ENCODE data around the gene ARMC2.

DNA sequence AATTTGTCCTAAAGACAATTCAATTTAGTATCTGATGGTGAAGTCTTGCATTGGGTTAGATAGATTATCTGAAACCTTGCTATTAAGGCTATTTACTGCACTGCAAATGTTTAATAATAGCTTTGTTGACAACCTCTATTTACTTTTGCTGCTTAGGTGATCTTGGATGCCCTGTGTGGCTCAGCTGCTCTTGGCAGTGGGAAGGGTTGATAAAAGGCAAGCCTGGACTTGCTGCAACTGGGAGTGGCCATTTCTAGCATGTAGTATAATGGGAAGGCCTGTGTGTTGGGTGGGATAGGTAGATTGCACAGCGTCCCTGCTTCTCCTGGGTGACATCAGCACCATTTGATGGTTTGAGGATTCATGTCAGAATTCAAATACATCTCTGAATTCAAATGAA is 49.1 kb downstream of the ARMC2 start:
- TF ChIP-seq, protein P1, sequence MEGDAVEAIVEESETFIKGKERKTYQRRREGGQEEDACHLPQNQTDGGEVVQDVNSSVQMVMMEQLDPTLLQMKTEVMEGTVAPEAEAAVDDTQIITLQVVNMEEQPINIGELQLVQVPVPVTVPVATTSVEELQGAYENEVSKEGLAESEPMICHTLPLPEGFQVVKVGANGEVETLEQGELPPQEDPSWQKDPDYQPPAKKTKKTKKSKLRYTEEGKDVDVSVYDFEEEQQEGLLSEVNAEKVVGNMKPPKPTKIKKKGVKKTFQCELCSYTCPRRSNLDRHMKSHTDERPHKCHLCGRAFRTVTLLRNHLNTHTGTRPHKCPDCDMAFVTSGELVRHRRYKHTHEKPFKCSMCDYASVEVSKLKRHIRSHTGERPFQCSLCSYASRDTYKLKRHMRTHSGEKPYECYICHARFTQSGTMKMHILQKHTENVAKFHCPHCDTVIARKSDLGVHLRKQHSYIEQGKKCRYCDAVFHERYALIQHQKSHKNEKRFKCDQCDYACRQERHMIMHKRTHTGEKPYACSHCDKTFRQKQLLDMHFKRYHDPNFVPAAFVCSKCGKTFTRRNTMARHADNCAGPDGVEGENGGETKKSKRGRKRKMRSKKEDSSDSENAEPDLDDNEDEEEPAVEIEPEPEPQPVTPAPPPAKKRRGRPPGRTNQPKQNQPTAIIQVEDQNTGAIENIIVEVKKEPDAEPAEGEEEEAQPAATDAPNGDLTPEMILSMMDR (conservative IDR thresholded peaks at IDR 0.05 in 1 of 2, IDR thresholded peaks at IDR 0.05 in 1 of 2; ENCODE audit: extremely low read depth in 1 of 2, insufficient read depth in 1 of 2, low read depth in 1 of 2, low read length in 2 of 2): no peak
- TF ChIP-seq EZH2 (IDR thresholded peaks at IDR 0.05; ENCODE audit: borderline replicate concordance, low read length): no peak
